ENCODE data around the gene EEF1AKMT2.

EEF1AKMT2 gene

DNA sequence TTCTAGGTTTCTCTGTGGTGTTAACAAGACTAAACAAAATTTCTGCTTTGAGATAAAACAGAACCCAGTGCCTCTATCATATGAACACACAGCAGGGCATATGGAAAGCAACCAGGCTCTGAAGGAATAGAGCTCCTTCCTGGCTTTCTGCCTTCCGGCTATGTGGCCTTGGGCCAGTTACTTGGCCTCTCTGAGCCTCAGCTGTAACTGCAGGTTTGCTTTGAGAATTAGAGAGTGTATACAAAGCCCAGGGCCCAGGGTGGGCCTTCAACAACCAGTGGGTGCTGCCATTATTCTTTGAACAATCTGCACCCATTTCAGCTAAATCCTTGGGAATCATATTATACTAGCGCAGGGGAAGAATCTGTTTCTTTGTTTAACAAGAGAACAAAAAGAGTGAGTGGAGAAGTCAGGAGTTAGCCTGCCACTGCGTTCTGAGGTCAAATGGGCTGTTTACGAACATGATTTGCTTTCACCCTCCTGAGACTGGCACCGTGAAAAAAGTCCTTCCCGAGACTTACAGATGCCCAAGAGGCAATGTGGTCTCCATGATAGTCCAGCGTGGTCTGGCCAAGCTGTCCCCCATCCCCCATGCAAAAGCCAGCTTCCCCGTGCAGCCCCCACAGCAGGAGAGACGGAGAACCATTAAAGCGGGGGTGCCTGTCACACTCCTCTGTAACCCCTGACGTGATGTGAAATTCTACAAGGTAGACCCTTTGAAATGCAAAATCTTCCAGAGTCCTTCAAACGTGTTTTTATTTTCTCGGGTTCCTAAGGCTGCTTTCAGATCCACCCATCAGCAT lies 52.4 kb downstream of the EEF1AKMT2 start:
- in situ Hi-C loops (cut with MboI; ENCODE audit: low sequenced_read_pairs), result no loop called here

DNA sequence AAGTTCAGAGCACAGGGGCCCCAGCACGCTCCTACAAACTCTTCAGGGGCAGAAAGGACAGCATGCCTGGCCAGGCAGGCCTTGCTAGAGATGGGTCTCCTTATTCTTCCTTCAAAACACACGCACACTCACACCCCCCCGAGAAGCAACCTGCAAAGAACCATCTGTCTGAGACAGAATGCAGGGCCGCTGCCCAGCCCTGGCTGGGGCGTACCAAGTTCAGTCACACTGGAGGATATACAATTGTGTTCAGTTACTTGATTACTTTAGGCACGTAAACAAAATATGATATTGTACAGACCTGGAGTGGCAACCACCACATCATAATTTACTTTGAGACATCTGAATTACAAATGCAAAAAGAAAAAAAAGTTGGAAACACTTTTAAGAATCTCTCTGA lies 53.2 kb downstream of the EEF1AKMT2 start:
- in situ Hi-C loops (cut with MboI; ENCODE audit: low sequenced_read_pairs), result no loop called here

DNA sequence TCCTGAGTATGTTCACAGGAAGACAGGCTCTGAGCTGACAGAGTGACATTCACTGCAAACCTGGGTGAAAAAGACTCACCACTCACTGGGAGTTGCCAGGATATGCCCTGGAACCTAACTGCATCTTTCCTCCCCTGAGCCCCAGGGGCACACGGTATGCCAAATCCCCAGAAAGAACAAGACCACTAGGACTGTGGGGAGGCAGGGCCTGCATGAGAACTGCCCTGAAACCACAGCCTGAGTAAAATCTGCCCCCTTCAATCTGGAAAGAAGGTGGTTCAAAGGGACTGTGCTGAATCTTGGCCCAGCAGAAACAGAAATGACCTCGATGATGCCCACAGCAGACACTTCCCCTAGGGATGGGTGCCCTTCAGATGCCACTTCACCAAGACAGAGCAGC lies 54.0 kb downstream of the EEF1AKMT2 start:
- in situ Hi-C loops (cut with MboI; ENCODE audit: low sequenced_read_pairs), result no loop called here

DNA sequence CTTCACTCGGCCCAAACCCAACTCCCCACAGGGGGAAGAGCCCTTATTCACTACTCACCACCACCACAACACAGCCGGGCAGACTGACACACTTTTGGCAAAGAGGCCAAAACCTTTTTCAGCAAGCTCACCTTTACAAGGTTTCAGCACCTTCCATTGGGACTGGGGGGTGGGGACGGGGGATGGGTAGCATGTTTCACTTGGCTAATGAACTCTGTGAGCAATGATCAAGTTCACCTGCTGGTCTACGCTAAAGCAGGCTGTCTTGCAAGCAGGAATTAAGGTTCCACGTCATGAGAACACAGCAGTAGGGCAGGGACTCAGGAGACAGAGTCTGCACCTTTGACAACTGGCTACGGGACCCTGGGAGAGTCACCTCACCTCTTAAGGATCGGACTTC lies 54.5 kb downstream of the EEF1AKMT2 start:
- in situ Hi-C loops (cut with MboI; ENCODE audit: low sequenced_read_pairs), result no loop called here

DNA sequence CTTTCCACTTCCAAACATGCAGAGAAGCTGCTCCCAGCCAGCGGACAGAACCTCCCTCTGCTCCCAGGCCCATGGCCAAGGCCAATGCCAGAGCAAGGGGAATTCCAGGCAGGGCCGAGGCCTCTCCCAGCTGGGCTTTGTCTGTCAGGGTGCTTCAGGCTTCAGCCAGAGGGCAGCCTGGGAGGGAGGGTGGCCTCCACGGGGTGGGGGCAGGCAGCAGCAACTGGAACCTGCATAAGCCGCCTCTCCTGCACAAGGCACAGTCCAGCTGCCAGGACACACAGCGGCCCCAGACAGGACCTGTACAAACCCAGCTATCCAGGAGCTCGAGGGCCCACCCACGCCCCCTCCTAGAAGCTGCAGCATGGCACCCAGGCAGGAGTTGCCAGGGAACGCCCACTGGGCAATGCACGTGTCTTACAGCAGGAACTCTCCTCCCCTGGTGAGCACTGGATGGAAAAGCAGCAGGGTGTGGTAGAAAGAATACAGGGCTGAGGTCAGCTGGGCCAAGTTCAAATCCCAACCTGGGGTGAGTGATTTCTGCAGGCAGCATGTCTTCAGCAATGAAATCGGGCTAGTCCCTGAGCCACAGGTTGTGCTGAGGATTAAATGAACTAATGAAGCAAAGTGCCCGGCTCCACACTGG lies 55.1 kb downstream of the EEF1AKMT2 start:
- in situ Hi-C loops (cut with MboI; ENCODE audit: low sequenced_read_pairs), result no loop called here

DNA sequence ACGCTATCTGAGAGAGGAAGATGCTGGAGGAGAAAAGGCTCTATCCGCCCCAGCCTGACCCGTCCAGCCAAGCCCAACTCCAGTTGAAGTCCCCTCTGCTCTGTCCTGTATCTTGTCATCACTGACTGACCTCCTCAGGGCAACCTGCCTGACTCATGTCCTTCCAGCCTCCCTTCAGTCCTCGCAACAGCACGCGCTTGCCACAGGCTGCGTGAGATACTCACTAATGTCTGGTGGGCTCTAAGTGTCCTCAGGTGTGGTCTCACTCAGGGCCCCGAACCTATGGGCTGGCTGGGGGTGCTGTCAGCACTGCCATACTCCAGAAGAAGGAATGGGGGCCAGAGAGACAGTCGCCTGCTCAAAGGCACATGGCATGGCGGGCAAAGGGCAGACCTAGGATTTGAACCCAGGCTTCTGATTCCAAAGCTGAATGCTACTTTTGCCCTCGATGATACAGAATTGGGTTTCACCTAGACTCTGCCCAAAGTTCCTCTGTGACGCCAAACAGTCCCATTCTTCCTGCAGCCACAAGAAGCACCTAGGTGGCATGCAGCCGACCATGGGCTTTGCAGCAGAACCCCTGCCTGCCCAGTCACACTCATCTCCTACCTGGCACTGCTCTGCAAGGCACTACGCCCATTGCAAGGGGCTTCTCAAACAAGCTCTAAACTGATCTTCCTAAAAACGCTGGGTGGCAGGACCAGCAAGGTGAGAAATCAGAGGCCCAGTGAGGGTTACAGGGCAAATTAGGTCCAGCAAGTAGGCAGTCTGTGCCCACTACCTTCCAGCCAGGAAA lies 56.0 kb downstream of the EEF1AKMT2 start:
- in situ Hi-C loops (cut with MboI; ENCODE audit: low sequenced_read_pairs), result no loop called here

DNA sequence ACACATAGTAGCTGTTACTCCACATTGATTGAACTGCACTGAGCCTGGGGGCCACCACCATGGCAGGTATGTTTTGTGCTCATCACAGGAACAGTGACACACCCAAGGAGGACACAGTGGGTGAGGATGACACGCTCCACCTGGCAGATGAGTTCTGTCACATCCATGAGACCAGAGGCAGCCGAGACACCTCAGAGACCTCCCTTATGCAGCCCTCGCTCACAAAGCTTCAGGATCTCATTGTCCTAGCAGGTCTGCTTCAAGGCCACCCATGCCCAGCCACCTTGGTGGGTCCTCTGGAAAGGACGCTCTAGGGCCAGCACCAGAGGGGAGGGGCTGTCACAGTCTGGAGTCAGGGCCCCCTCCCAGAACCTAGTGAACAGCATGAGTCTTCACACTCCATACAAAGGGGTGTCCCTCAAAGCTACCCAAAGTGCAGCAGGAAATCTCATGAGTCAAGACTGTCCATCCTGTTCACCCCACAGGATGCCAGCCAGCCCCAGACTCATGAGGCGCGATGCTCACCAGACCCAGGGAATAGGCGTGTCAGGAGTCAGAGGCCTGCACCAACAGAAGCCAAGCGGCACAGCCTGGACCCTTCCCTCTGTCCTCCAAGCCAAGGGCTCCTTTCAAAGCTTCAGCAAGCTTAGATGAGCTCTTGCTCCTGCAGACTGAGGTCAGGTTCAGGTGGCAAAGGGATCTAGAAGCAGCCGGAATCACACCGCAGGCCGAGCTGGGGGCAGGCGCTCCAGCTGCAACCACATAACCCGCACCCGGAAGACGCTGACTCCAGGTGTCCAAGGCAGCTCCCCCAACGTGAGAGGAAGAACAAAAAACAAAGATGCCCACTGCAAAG lies 57.1 kb downstream of the EEF1AKMT2 start:
- in situ Hi-C loops (cut with MboI; ENCODE audit: low sequenced_read_pairs), result no loop called here

DNA sequence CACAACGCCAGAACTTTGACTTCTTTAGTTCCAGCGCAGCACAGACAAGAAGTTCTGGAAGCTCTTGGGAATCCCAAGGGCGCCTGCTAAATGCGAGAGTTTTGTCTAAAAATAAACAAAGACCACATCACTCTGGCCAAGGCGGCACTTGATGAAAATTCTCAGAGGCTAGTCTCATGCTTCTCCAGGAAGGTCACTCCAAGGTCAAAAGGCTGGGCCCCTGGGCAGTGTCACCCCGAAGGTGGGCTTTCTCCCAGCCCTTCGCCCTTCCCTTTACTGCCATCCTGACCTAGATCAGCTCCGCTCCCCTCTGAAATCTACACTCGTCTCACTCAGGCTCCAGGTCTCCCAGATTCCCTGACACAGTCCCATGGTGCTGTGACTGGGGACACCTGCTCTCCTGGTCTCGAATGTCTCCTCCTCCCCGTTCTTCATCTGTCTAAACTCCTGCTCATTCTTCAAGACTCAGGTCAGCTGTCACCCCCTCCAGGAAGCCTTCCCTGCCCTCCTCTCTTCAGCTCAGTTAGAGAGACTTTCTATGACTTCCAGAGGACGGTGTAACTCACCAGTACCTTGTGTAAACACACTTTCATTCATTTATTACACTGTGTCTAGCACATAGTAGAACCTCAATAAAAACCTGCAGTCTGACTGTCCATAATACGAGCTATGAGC lies 58.0 kb downstream of the EEF1AKMT2 start:
- in situ Hi-C loops (cut with MboI; ENCODE audit: low sequenced_read_pairs), result no loop called here

DNA sequence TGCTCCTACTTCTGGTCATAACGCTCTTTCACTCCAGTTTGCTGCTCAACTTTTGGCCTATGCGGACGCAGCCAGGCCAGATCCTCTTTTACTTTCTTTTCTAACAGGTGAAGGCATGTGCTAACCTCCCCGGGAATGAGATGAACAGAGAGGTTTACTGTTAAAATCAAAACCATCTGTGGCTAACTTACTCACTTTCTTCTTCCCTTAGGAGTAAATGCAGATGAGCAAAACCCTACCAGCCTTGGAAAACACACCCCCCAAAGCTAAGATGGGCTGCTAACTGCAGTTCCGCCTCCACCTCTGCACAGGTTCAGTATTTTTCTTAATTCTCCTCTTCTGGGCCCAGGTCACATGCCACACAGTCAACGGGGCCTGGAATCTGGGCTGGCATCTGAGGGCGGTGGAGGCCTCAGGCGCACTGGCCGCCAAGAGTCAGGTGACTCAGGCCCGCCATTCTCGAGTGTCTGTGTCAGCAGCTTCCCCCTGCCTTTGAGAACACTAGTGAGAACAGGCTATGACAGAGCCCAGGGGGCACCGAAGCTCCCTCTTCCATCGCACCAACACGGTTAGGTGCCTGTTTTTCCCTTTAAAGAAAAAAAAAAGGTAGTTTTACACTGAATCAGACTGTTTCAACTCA lies 58.6 kb downstream of the EEF1AKMT2 start:
- in situ Hi-C loops (cut with MboI; ENCODE audit: low sequenced_read_pairs), result no loop called here

DNA sequence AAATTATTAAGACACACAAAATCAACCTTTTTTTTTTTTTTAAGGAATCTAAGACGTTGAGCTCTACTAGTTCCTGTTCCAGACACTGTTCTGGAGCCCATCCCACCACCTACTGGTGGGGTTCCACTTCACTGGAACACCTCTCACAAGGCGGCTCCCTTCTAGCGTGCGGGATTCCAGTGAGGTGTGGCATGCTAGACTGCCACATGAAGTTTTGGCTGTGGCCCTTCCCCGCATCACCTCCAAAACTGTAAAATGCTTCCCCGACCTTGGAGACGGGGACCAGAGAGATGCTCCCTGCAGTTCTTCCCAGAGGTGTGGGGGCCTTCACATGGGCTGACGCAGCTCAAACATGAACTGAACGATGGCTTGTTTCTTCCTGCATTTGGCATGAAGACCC lies 60.1 kb downstream of the EEF1AKMT2 start:
- in situ Hi-C loops (cut with MboI; ENCODE audit: low sequenced_read_pairs), result no loop called here

DNA sequence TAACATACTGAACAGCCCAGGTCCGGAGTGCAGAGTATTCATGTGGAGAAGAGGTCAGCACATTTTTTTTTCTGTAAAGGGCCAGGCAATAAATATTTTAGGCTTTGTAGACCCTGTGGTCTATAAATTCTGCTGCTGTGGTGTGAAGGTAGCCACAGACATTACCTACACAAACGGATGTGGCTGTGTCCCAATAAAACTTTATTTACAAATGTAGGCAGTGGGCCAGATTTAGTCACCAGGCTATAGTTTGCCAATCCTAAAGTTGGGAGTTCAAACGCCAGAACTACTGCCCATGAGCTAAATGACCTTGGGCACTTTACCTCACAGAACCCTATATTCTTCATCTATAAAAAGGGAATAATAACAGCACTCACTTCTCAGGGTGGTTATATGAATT lies 60.9 kb downstream of the EEF1AKMT2 start:
- in situ Hi-C loops (cut with MboI; ENCODE audit: low sequenced_read_pairs), result no loop called here

DNA sequence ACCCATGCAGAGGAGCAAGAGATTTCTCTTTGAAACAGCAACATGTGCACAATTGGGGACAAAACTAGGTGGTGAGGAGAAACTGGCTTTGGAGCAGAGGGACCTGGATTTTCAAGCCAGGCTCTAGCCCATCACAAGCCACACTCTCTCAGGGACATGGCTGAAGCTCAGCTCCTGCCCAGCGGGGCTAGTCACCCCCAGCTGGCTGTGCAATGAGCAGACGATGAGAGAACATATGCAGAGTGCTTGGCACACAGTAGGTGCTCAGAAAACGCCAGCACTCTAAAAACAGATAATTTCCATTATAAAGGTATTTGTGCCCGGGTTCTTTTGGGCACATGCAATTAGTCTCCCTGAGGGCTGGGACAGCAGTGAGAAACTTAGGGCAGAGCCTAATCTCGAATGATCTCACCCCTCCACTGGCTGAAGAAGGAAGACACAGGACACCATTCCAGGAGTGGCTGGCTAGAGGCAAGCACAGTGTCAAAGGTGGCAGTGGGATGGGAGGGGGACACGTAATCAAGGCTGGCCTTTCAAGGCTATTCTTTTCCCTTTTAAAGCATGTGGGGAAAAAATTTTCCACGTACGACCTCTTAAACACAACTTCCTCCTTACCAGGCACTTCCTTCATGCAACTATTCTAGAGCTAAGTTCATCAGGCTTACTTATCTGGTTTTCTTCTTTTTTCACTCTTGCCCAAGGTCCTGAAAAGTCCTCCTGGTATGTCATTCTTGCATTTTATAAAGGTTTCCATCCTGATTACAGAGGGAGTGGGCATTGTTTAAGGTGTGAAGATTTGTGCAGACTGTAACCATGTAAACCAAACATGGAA lies 62.6 kb downstream of the EEF1AKMT2 start:
- in situ Hi-C loops (cut with MboI; ENCODE audit: low sequenced_read_pairs), result no loop called here

DNA sequence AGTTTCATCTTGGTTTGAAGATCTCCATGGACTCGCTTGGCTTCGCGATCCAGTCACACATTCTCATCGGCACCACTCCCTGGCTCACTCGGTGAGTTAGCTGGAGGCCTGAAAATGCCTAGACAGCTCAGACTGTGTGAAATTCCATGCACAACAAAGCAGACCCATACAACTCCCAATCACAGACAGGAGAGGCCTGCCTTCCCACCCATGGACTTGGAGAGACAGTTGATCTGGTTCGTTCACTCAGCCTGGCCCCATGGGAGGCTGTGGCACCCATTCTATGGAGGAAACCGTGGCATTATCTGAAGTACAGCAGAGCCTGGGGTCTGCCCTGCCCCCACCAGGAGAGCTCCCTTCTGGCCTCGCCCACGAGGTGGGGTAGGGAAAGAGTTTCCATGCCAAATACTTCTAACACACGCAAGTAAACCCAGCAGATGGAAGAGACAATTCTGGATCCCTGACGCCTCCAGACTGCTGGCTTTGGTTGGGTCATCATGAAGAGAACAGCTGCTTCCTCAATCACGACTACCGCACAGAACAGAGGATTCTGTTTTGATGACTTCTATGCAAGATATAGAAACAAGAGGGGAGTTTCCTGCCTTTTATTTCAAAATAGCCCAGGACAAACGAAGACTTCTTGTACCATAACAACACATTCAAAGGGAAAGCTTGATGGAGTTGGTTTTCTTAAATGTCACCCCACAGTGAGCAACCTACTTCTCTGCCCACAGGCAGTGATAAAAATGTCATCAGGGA lies 63.4 kb downstream of the EEF1AKMT2 start:
- in situ Hi-C loops (cut with MboI; ENCODE audit: low sequenced_read_pairs), result no loop called here

DNA sequence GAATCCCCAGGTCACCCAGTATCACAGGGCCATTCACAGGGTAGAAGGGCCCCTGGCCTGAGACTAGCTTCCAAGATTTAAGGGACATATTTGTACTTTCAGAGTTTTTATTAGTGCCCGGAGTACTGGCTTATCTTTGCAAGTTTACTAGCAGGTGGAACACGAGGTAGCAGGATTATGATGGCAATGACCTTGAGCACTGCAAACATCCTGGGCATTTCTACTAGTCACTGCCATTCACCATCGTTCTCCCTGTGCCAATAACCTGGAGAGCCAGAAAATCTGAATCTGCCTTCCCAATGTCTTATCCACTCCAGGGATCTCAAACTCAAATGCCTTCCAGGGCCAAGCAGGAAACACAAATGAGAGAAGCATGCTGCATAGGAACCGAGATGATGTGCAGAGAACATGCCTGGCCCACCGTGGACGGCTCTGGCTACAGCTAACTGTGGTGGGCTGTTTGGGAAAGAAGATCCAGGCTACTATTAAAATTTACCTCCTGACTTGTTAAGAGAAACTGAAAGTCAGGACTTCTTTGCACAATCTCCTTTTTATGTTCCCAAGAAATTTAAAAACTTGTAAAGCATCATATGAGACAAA lies 64.2 kb downstream of the EEF1AKMT2 start:
- in situ Hi-C loops (cut with MboI; ENCODE audit: low sequenced_read_pairs), result no loop called here

DNA sequence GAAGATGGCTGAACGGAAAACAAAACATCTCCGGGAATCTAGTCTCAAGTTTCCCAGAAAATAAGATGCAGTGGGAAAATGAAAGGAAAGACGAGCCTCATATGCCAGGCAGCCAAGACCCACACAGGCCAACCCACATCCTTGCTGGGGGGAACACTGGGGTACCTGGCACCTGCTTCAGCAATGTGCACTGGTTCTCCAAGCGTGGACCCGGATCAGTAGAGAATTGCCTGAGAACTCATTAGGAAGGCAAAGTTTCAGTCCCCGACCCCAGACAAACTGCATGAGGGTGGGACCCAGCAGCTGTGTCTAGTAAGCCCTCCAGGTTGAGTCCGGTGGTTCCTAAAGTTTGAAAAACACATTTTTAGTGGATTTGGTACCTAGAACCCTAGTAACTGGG lies 65.9 kb downstream of the EEF1AKMT2 start:
- in situ Hi-C loops (cut with MboI; ENCODE audit: low sequenced_read_pairs), result no loop called here

DNA sequence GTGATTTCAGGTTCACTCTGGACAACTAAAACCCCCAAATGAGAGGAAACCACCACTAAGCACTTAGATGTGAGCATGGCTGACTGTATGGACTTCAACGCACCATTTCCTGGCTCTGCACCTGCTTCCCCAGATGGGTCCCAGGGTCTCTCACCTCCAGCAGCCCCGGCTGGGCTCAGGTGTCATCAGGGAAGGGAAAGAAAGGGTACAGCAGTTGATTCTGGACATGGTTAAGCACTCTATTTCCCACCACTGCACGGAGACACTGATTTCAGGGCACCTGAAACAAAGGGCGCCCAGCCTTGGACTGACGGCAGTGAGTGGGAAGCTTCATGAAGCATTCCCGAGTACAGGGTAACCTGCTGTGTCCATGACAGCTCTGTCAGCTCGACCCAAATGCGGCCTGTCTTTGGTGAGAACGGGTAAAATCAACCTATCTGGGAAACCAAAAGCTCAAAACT lies 66.5 kb downstream of the EEF1AKMT2 start:
- in situ Hi-C loops (cut with MboI; ENCODE audit: low sequenced_read_pairs), result no loop called here

DNA sequence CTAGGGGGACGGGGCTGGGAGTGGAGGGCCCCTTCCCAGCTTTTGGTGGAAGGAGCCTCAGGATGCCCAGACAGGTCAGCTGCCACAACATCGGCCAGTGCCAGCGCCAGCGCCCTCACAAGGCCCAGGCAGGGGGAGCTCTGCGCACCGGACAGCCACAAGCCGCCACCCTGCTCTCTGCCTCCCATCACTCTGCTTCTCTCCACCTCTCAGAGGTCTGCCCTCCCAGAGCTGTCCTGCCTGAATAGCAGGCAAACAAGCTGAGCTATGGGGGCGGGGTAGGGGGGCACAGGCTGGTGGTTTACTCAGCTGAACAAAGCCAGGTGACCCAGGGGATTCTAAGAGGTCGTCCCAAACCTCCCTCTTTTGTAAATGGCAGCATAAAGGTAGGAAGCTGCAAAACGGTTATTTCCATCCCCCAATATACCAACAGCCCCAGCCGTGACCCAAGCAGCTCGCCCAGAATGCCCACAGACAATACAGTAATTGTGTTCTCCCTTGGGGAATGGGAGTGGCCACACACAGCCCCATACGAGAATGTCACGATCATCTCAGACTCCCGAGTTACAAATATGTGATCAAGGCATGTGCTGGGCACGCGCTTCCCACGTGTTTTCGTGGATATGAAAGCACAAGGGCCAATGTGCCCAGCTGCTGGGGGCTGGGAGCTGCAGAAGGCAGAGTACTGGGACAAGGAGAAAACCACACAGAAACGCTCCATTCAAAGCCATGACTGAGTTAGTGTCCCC lies 67.2 kb downstream of the EEF1AKMT2 start:
- in situ Hi-C loops (cut with MboI; ENCODE audit: low sequenced_read_pairs), result no loop called here

All from HL-60/S4 treated with retinoic acid at 250 ng/mL for 4 days and 3 days (cell line).